ENCODE results near the gene TBC1D13. TPM values are rescaled to one million over a fixed set of nuclear protein-coding genes. Genes with fewer than 3 reads are reported as not detected.

TBC1D13 gene
- total and polyA plus RNA-seq, 9 of the 15 experiments (the other 6 are each of a cell fraction or from before 2014, with no cell fraction given) = 2.3 to 28.7 (median 11.4) TPM

- TF ChIP-seq ARID4B (CRISPR knock-in tag; IDR thresholded peaks at IDR 0.05) (peak; percentile 7; the same call in 1 of the 2 replicates), SNRNP70 (optimal IDR thresholded peaks at IDR 0.05; ENCODE audit: low read depth, low read length) (peak; percentile 58), GABPB2 (CRISPR knock-in tag; conservative IDR thresholded peaks at IDR 0.05) (no peak), NFATC3 (IDR thresholded peaks at IDR 0.05) (no peak)
Observed at GRCh38 chr9:128828719-128829452, 41.8 kb downstream of the TBC1D13 start (continued).
